Fibroblast of lung (primary cell): ENCODE measurements around the gene ACOX1.

Source experiments
- CTCF ChIP-seq, 2 donors: IDR thresholded peaks in 1 of 2; conservative IDR thresholded peaks in 1 of 2; 1 replicate in 1 of 2; 2 replicates in 1 of 2; pipeline ENCODE4 v1.5.1; 2011 to 2012; ENCODE audit warnings: low read length in 2 of 2, control low read depth in 1 of 2, inconsistent platforms in 1 of 2, low read depth in 1 of 2, mild to moderate bottlenecking in 1 of 2
- EZH2 ChIP-seq: IDR thresholded peaks from 2 replicates; pipeline ENCODE4 v1.5.1; 2012; ENCODE audit warnings: low read length, control low read depth, mild to moderate bottlenecking; ENCODE audit errors: missing control alignments

GRCh38 chr17:75975757-75976174 is 3.2 kb downstream of the ACOX1 start:
- TF ChIP-seq CTCF (conservative IDR thresholded peaks at IDR 0.05 in 1 of 2, IDR thresholded peaks at IDR 0.05 in 1 of 2; ENCODE audit: low read depth in 1 of 2, low read length in 2 of 2): no peak
- TF ChIP-seq EZH2: no peak
